SK-N-SH (cell line): Measurements from ENCODE around the gene ATP5PD. TPM values are rescaled to one million over a fixed set of nuclear protein-coding genes. Genes with fewer than 3 reads are reported as not detected.

ENCODE experiments used
- CTCF ChIA-PET: fragments of 300-600, 350-600 bp; formaldehyde crosslinking; extraction: SDS; loops from one replicate; lab custom pipeline; 2021; lab: Yijun Ruan, JAX
- POLR2A ChIA-PET: fragments of 350-600 bp; sonication (Branson Sonifier 250); formaldehyde crosslinking; extraction: SDS; loops from one replicate; lab custom pipeline; 2020; ENCODE audit warnings: antibody characterized with exemption, inconsistent platforms; lab: Yijun Ruan, JAX
- DNase-seq: peaks from one replicate; pipeline ENCODE4 v3.0.0; 2012
- H2AFZ ChIP-seq: fragments of 200-600 bp; sonication (generic); 2 replicates; pipeline ENCODE4 v1.8.1; 2016; ENCODE audit warnings: antibody characterized with exemption, mild to moderate bottlenecking, low read depth
- H3F3A ChIP-seq: fragments of 200-600 bp; sonication (generic); replicated peaks from 2 replicates; pipeline ENCODE3; 2016; ENCODE audit warnings: antibody characterized with exemption, mild to moderate bottlenecking; ENCODE audit not compliant: insufficient read depth
- H3K27ac ChIP-seq, 2 experiments: fragments of 200-500 bp in 1 of 2; fragments of 200-600 bp in 1 of 2; sonication (Bioruptor generic) in 1 of 2; sonication (generic), shearing (Covaris generic) in 1 of 2; 2 replicates each; pipeline versions ENCODE4 v1.5.1 to v1.6.1; 2014 to 2016; ENCODE audit warnings: low read depth in 2 of 2, inconsistent platforms in 1 of 2, low read length in 1 of 2, mild to moderate bottlenecking in 1 of 2, mixed read lengths in 1 of 2
- H3K27me3 ChIP-seq: fragments of 200-600 bp; sonication (generic), shearing (Covaris generic); 2 replicates; pipeline ENCODE4 v1.6.1; 2016; ENCODE audit warnings: mixed run types; ENCODE audit not compliant: insufficient read depth
- H3K36me3 ChIP-seq, 2 experiments: fragments of 200-500 bp in 1 of 2; fragments of 200-600 bp in 1 of 2; sonication (Bioruptor generic) in 1 of 2; sonication (generic) in 1 of 2; replicated peaks in 1 of 2; 2 replicates each; pipeline versions ENCODE3 to v1.5.1; 2014 to 2016; ENCODE audit warnings: low read length in 1 of 2, mild to moderate bottlenecking in 1 of 2; ENCODE audit not compliant: insufficient read depth in 2 of 2, control insufficient read depth in 1 of 2
- H3K4me1 ChIP-seq, 2 experiments: fragments of 200-500 bp in 1 of 2; fragments of 200-600 bp in 1 of 2; sonication (Bioruptor generic) in 1 of 2; sonication (generic), shearing (Covaris generic) in 1 of 2; 2 replicates each; pipeline versions ENCODE4 v1.5.1 to v1.6.1; 2014 to 2016; ENCODE audit warnings: low read depth in 1 of 2, low read length in 1 of 2, mixed run types in 1 of 2; ENCODE audit not compliant: insufficient read depth in 2 of 2, control insufficient read depth in 1 of 2
- H3K4me2 ChIP-seq: fragments of 200-600 bp; sonication (generic), shearing (Covaris generic); 2 replicates; pipeline ENCODE4 v1.6.1; 2017; ENCODE audit warnings: mixed run types
- H3K4me3 ChIP-seq, 2 experiments: fragments of 200-500 bp in 1 of 2; fragments of 200-600 bp in 1 of 2; sonication (Bioruptor generic) in 1 of 2; sonication (generic), shearing (Covaris generic) in 1 of 2; 2 replicates each; pipeline versions ENCODE4 v1.5.1 to v1.8.1; 2014 to 2016; ENCODE audit warnings: low read depth in 2 of 2, inconsistent platforms in 1 of 2, low read length in 1 of 2, mild to moderate bottlenecking in 1 of 2, mixed read lengths in 1 of 2, moderate library complexity in 1 of 2
- H3K79me2 ChIP-seq: fragments of 200-600 bp; sonication (generic); 2 replicates; pipeline ENCODE4 v1.8.1; 2017; ENCODE audit warnings: mild to moderate bottlenecking; ENCODE audit not compliant: insufficient read depth
- H3K9ac ChIP-seq: fragments of 200-600 bp; sonication (generic); 2 replicates; pipeline ENCODE4 v1.6.1; 2017; ENCODE audit warnings: mixed run types
- H3K9me2 ChIP-seq: fragments of 200-600 bp; sonication (generic); 2 replicates; pipeline ENCODE4 v1.6.1; 2017; ENCODE audit warnings: mixed run types
- H3K9me3 ChIP-seq: fragments of 200-600 bp; sonication (generic); 2 replicates; pipeline ENCODE4 v1.6.1; 2017; ENCODE audit warnings: mixed run types, mild to moderate bottlenecking, moderate library complexity
- H4K20me1 ChIP-seq: fragments of 200-600 bp; sonication (generic); 2 replicates; pipeline ENCODE4 v1.6.1; 2017; ENCODE audit warnings: mild to moderate bottlenecking, mixed run types; ENCODE audit not compliant: insufficient read depth
- EZH2phosphoT487 ChIP-seq: fragments of 200-600 bp; sonication (generic); IDR thresholded peaks from 2 replicates; pipeline ENCODE4 v1.6.1; 2017; ENCODE audit warnings: low read depth, mixed run types, mild to moderate bottlenecking, antibody characterized with exemption, moderate library complexity, borderline replicate concordance
- FOSL2 ChIP-seq: IDR thresholded peaks from 2 replicates; pipeline ENCODE4 v1.4.0; 2012; ENCODE audit warnings: low read depth, mild to moderate bottlenecking, moderate library complexity, borderline replicate concordance
- GATA2 ChIP-seq: sonication (generic); formaldehyde crosslinking; IDR thresholded peaks from 2 replicates; pipeline ENCODE4 v1.5.0; 2020; ENCODE audit warnings: mild to moderate bottlenecking, missing genetic modification reagents
- NFIC ChIP-seq: IDR thresholded peaks from 2 replicates; pipeline ENCODE4 v1.4.0; 2012; ENCODE audit warnings: borderline replicate concordance
- RAD21 ChIP-seq: IDR thresholded peaks from 2 replicates; pipeline ENCODE4 v1.6.1; 2012; ENCODE audit warnings: mild to moderate bottlenecking, low read length
- SMC3 ChIP-seq: IDR thresholded peaks from 2 replicates; pipeline ENCODE4 v1.6.1; 2012; ENCODE audit warnings: low read depth, low read length, improper control_type of control experiment
- TAF1 ChIP-seq: IDR thresholded peaks from 2 replicates; pipeline ENCODE4 v1.6.1; 2012; ENCODE audit warnings: low read depth, mild to moderate bottlenecking, low read length, moderate library complexity, borderline replicate concordance
- TCF12 ChIP-seq: IDR thresholded peaks from 2 replicates; pipeline ENCODE4 v1.4.0; 2012
- TEAD4 ChIP-seq: IDR thresholded peaks from 2 replicates; pipeline ENCODE4 v1.4.0; 2012; ENCODE audit warnings: mild to moderate bottlenecking, borderline replicate concordance; ENCODE audit not compliant: insufficient read depth
- YY1 ChIP-seq: IDR thresholded peaks from 2 replicates; pipeline ENCODE4 v1.4.0; 2012; ENCODE audit warnings: low read depth, mild to moderate bottlenecking
- WGBS: methylation state at CpG from one replicate; pipeline ENCODE4 v1.1.6; 2017; ENCODE audit warnings: low lambda C conversion rate; 5-methylcytosine and 5-hydroxymethylcytosine counted together
- polyA plus RNA-seq, 3 experiments: library from polyadenylated mRNA; depleted of rRNA; stranded (reverse); fragments of >200 nt; gene quantifications; 2 replicates each; pipeline ENCODE4 v1.2.3, GENCODE V29; 2012
- TF ChIP-seq, protein P1 (sequence below): IDR thresholded peaks from 2 replicates; pipeline ENCODE4 v1.4.0; 2012; ENCODE audit warnings: low read depth, borderline replicate concordance
- TF ChIP-seq, protein P2 (sequence below): fragments of 200-600 bp; sonication (generic); IDR thresholded peaks from 2 replicates; pipeline ENCODE4 v1.6.1; 2017; ENCODE audit warnings: antibody characterized with exemption, mild to moderate bottlenecking, moderate library complexity
- TF ChIP-seq, protein P3 (sequence below): IDR thresholded peaks from 2 replicates; pipeline ENCODE4 v1.4.0; 2012; ENCODE audit warnings: low read depth, borderline replicate concordance

The ATP5PD gene
- polyA plus RNA-seq, 1 of the 3 experiments (the other 2 are of a cell fraction): 354 TPM

DNA sequence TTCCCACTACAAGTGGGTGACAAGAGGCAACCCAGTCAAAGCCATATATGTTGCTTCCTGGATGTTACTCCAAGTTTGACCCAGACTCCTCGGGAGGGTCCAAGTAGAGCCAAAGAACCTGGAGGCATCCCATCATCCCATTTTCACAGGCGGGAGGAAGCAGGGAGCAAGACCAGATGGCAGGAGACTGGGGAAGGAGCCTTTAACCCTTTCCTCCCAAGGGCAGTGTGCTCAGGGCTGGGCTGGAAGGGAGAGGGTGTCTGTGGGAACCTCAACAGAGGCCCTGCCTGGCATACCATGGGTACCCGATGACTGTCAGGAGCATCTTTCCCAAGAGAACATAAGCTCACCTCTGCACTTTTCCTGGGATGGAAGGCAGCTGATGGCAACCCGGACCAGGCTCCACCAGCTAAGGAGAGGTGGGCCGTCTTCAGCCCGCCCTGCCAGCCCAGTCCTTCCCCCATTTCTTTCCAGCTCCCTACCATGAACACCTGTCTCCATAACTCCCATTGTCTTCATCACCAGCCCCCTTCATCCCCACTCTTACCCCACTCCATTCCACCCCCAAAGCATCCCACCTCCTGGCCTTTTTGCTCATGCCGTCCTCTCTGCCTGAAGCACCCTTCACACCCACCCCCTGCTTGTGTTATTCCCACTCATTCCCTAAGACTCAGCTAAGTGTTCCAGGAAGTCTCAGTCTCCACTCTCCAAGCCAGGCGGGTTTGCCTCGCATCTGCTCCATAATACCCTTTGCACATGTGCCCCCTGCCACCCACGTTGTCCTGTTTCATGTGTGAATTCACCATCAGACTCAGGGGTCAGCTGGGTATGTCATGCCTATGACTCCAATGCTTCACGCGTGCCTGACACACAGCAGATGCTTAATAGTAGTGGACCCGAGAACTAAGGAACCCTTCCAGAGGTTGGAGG is 35.1 kb upstream of the ATP5PD start:
- ChIA-PET POLR2A (no interaction called here), CTCF (interaction anchor here (0.6 to 1.6 kb wide), 7 partner anchors 9 to 422 kb away, joined by 3 to 8 read pairs (median 3); no protein-coding TSS in a partner anchor)
- Histone ChIP-seq H2AFZ (no peak overlapping the region), H3K9ac (no peak overlapping the region), H4K20me1 (no peaks in the 10 kb centered on the region), H3K9me3 (no peaks in the 10 kb centered on the region)
- no peak for DNase-seq
- TF ChIP-seq RAD21 (no peak), TEAD4 (no peak), EZH2phosphoT487 (no peak), SMC3 (no peak), TAF1 (no peak)
- TF ChIP-seq, protein P1, sequence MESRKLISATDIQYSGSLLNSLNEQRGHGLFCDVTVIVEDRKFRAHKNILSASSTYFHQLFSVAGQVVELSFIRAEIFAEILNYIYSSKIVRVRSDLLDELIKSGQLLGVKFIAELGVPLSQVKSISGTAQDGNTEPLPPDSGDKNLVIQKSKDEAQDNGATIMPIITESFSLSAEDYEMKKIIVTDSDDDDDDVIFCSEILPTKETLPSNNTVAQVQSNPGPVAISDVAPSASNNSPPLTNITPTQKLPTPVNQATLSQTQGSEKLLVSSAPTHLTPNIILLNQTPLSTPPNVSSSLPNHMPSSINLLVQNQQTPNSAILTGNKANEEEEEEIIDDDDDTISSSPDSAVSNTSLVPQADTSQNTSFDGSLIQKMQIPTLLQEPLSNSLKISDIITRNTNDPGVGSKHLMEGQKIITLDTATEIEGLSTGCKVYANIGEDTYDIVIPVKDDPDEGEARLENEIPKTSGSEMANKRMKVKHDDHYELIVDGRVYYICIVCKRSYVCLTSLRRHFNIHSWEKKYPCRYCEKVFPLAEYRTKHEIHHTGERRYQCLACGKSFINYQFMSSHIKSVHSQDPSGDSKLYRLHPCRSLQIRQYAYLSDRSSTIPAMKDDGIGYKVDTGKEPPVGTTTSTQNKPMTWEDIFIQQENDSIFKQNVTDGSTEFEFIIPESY: no peak
- TF ChIP-seq, protein P2, sequence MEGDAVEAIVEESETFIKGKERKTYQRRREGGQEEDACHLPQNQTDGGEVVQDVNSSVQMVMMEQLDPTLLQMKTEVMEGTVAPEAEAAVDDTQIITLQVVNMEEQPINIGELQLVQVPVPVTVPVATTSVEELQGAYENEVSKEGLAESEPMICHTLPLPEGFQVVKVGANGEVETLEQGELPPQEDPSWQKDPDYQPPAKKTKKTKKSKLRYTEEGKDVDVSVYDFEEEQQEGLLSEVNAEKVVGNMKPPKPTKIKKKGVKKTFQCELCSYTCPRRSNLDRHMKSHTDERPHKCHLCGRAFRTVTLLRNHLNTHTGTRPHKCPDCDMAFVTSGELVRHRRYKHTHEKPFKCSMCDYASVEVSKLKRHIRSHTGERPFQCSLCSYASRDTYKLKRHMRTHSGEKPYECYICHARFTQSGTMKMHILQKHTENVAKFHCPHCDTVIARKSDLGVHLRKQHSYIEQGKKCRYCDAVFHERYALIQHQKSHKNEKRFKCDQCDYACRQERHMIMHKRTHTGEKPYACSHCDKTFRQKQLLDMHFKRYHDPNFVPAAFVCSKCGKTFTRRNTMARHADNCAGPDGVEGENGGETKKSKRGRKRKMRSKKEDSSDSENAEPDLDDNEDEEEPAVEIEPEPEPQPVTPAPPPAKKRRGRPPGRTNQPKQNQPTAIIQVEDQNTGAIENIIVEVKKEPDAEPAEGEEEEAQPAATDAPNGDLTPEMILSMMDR: no peak
- TF ChIP-seq, all 33 proteins: peak for 0
- H3K79me2 ChIP-seq: no peaks in the 10 kb centered on the region
- H3K9me2 ChIP-seq: no peaks in the 10 kb centered on the region
- no peak overlapping the region for H3K4me2 ChIP-seq
- H3K27ac ChIP-seq: no peak overlapping the region
- no peaks in the 10 kb centered on the region for H3K36me3 ChIP-seq
- H3K4me3 ChIP-seq: no peak overlapping the region
- H3F3A ChIP-seq: peaks cover 4% of the 10 kb centered on the region
- 86% methylated on average over 13 of the region's 13 CpGs for WGBS
- H3K4me1 ChIP-seq: peaks cover 10 to 18% of the 10 kb centered on the region in 2 experiments; a peak in 3 of 4 replicates
- H3K27me3 ChIP-seq: no peaks in the 10 kb centered on the region

DNA sequence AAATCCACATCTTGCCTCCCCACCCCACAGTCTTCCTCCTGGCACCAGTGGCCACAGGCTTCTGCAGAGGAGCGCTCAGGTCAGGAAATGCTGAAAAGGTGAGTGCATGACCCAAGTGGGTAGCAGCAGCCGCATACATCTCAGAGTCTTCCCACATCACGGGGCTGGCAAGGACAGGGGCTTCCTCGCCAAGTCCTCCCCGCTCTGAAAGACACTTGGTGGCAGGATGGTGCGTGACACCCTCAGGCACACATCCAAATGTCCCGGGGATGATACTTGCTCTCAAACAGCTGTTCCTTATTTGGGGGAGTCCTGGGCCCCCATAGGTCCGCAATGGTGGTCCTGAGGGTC is 32.2 kb upstream of the ATP5PD start:
- DNase-seq: no peak
- no peak overlapping the region for H3K4me3 ChIP-seq
- H4K20me1 ChIP-seq: no peaks in the 10 kb centered on the region
- ChIA-PET CTCF (interaction anchor here (1.0 to 2.6 kb wide), 4 partner anchors 9 to 35 kb away, joined by 4 to 16 read pairs (median 6); no protein-coding TSS in a partner anchor), POLR2A (interaction anchor here (0.6 kb wide), 1 partner anchor 53 kb away, joined by 3 read pairs; the partner anchor contains the start of gene NT5C)
- TF ChIP-seq NFIC (peak; percentile 37; the same call in 1 of the 2 replicates), TEAD4 (no peak), TCF12 (no peak), FOSL2 (no peak), RAD21 (no peak), GATA2 (CRISPR knock-in tag) (no peak), YY1 (no peak)
- TF ChIP-seq, protein P3, sequence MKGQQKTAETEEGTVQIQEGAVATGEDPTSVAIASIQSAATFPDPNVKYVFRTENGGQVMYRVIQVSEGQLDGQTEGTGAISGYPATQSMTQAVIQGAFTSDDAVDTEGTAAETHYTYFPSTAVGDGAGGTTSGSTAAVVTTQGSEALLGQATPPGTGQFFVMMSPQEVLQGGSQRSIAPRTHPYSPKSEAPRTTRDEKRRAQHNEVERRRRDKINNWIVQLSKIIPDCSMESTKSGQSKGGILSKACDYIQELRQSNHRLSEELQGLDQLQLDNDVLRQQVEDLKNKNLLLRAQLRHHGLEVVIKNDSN: no peak
- TF ChIP-seq, protein P1: no peak
- no peaks in the 10 kb centered on the region for H3K27me3 ChIP-seq
- H2AFZ ChIP-seq: peak overlapping the region; percentile 76; the same call in 1 of the 2 replicates
- H3K36me3 ChIP-seq: no peaks in the 10 kb centered on the region
- peaks cover 8 to 18% of the 10 kb centered on the region in 2 experiments; a peak in 3 of 4 replicates for H3K4me1 ChIP-seq
- H3K4me2 ChIP-seq: peak overlapping the region; percentile 49
- peaks cover 4% of the 10 kb centered on the region for H3F3A ChIP-seq
- peak overlapping the region in 1 of 2 experiments; percentile 38; a peak in 1 of 4 replicates for H3K27ac ChIP-seq
- H3K9ac ChIP-seq: no peak overlapping the region
- no peaks in the 10 kb centered on the region for H3K9me2 ChIP-seq
- 70% methylated on average over 7 of the region's 8 CpGs for WGBS
- no peaks in the 10 kb centered on the region for H3K79me2 ChIP-seq
- no peaks in the 10 kb centered on the region for H3K9me3 ChIP-seq
